HEK293 (cell line): ENCODE results near the gene CORO6.

Source experiments
- CTCF ChIP-seq: fragments of 450-650 bp; formaldehyde crosslinking; IDR thresholded peaks from 2 replicates; pipeline ENCODE4 v1.5.1; 2016; ENCODE audit warnings: missing biosample characterization, missing genetic modification characterization
- GLI4 ChIP-seq: fragments of 450-650 bp; formaldehyde crosslinking; IDR thresholded peaks from 2 replicates; pipeline ENCODE4 v1.5.1; 2016; ENCODE audit warnings: missing biosample characterization, missing genetic modification characterization
- SP7 ChIP-seq: fragments of 450-650 bp; formaldehyde crosslinking; IDR thresholded peaks from 2 replicates; pipeline ENCODE4 v1.5.1; 2016; ENCODE audit warnings: missing biosample characterization, missing genetic modification characterization
- WT1 ChIP-seq: fragments of 450-650 bp; formaldehyde crosslinking; IDR thresholded peaks from 2 replicates; pipeline ENCODE4 v1.5.1; 2016; ENCODE audit warnings: missing biosample characterization, missing genetic modification characterization
- YY1 ChIP-seq: fragments of 450-650 bp; formaldehyde crosslinking; IDR thresholded peaks from 2 replicates; pipeline ENCODE4 v1.5.1; 2018; ENCODE audit warnings: missing biosample characterization, missing genetic modification characterization
- ZBTB21 ChIP-seq: fragments of 450-650 bp; formaldehyde crosslinking; IDR thresholded peaks from 2 replicates; pipeline ENCODE4 v1.5.1; 2017; ENCODE audit warnings: missing biosample characterization, missing genetic modification characterization
- ZBTB7A ChIP-seq: fragments of 450-650 bp; formaldehyde crosslinking; IDR thresholded peaks from 2 replicates; pipeline ENCODE4 v1.5.1; 2016; ENCODE audit warnings: low read depth, missing biosample characterization, missing genetic modification characterization
- ZNF121 ChIP-seq: fragments of 450-650 bp; formaldehyde crosslinking; IDR thresholded peaks from 2 replicates; pipeline ENCODE4 v1.5.1; 2016; ENCODE audit warnings: missing biosample characterization, missing genetic modification characterization
- ZNF24 ChIP-seq: fragments of 450-650 bp; formaldehyde crosslinking; IDR thresholded peaks from 2 replicates; pipeline ENCODE4 v1.5.1; 2016; ENCODE audit warnings: missing biosample characterization, missing genetic modification characterization
- ZNF302 ChIP-seq: fragments of 450-650 bp; formaldehyde crosslinking; IDR thresholded peaks from 2 replicates; pipeline ENCODE4 v1.5.1; 2016; ENCODE audit warnings: missing biosample characterization, missing genetic modification characterization, low read depth
- ZNF423 ChIP-seq: fragments of 450-650 bp; formaldehyde crosslinking; IDR thresholded peaks from 2 replicates; pipeline ENCODE4 v1.5.1; 2016; ENCODE audit warnings: missing biosample characterization, missing genetic modification characterization
- ZNF473 ChIP-seq: fragments of 450-650 bp; formaldehyde crosslinking; IDR thresholded peaks from 2 replicates; pipeline ENCODE4 v1.5.1; 2017; ENCODE audit warnings: missing biosample characterization, missing genetic modification characterization
- TF ChIP-seq, protein P1 (sequence below): IDR thresholded peaks from 2 replicates; pipeline ENCODE4 v1.6.1; 2011; ENCODE audit warnings: mild to moderate bottlenecking, low read depth, low read length, borderline replicate concordance

DNA sequence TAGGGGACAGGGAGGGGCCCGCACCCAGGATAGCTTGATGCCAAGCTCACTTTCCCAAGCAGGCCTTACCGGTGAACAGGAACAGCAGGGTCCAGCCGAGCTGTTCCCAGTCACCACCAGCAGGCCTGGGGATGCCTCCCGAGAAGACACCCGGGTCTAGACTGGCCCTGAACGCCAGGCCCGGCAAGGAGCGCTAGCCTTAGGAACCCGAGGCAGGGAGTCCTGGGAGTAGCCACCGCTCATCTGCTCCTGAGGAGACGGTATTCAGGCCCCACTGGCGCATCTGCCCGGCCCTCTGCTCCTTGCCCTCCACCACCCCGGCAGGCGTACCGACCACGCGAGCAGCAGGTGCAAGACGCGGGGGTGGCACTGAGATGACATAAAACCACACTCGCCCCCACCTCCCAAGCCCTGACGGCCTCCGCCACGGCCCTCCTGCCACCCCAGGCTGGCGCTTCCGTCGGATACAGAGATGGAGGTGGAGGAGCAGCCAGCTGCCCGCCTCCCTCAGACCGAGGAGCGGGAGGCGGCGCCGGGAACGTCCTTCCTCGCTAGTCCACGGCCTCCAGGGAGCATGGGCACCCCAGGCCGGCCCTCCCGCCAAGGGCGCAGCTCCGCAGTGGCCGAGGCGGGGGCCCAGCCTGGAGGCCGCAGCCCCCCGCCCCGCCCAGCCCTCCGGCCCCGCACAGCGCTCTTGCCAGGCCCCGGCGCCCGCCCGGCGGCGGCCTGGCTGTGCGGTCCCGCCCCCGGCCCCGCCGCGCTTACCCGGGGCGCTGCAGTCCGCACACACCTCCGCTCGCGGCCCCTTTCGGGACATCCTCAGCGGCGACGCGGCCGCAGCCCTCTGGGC lies 33.9 kb downstream of the CORO6 start:
- TF ChIP-seq GLI4 (peak; percentile 49; the same call in 1 of the 2 replicates), CTCF (peak; percentile 19; the same call in 1 of the 2 replicates), ZNF302 (tag by site-specific recombination) (no peak), SP7 (tag by site-specific recombination) (peak; percentile 35; the same call in 1 of the 2 replicates), YY1 (tag by site-specific recombination) (no peak), ZBTB21 (tag by site-specific recombination) (no peak), ZNF423 (tag by site-specific recombination) (no peak), WT1 (no peak), ZNF24 (tag by site-specific recombination) (no peak), ZBTB7A (tag by site-specific recombination) (no peak), ZNF473 (no peak), ZNF121 (tag by site-specific recombination) (no peak)
- TF ChIP-seq, protein P1, sequence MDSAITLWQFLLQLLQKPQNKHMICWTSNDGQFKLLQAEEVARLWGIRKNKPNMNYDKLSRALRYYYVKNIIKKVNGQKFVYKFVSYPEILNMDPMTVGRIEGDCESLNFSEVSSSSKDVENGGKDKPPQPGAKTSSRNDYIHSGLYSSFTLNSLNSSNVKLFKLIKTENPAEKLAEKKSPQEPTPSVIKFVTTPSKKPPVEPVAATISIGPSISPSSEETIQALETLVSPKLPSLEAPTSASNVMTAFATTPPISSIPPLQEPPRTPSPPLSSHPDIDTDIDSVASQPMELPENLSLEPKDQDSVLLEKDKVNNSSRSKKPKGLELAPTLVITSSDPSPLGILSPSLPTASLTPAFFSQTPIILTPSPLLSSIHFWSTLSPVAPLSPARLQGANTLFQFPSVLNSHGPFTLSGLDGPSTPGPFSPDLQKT: no peak
